ENCODE results near the gene TBCK.

Gene TBCK

GRCh38 chr4:106140601-106141000, 175.4 kb downstream of the TBCK start:
- TF ChIP-seq TAF1 (IDR thresholded peaks at IDR 0.05; ENCODE audit: borderline replicate concordance, insufficient read depth, low read length) (no peak), SIN3A (IDR thresholded peaks at IDR 0.05; ENCODE audit: borderline replicate concordance, insufficient read depth, low read length) (no peak)

GRCh38 chr4:106136777-106137331, 179.2 kb downstream of the TBCK start:
- TF ChIP-seq REST (IDR thresholded peaks at IDR 0.05; ENCODE audit: insufficient read depth in 1 of 2, low read depth in 2 of 2, low read length in 2 of 2), result no peak
- no peak for TF ChIP-seq TAF1 (IDR thresholded peaks at IDR 0.05; ENCODE audit: borderline replicate concordance, insufficient read depth, low read length)
- TF ChIP-seq FOXP2 (optimal IDR thresholded peaks at IDR 0.05; ENCODE audit: borderline replicate concordance, extremely low read depth, extremely low read length, insufficient read depth), result no peak
- no peak for TF ChIP-seq SIN3A (IDR thresholded peaks at IDR 0.05; ENCODE audit: borderline replicate concordance, insufficient read depth, low read length)
- no peak for TF ChIP-seq POLR2AphosphoS5 (IDR thresholded peaks at IDR 0.05; ENCODE audit: low read depth, low read length)

- no peak for TF ChIP-seq SIN3A (IDR thresholded peaks at IDR 0.05; ENCODE audit: borderline replicate concordance, insufficient read depth, low read length)
These were observed 184.0 kb downstream of the TBCK start for GRCh38 chr4:106132045-106132444.

GRCh38 chr4:106126062-106126461, 189.9 kb downstream of the TBCK start:
- TF ChIP-seq SIN3A (IDR thresholded peaks at IDR 0.05; ENCODE audit: borderline replicate concordance, insufficient read depth, low read length) (no peak), POLR2AphosphoS5 (IDR thresholded peaks at IDR 0.05; ENCODE audit: low read depth, low read length) (no peak), FOXP2 (optimal IDR thresholded peaks at IDR 0.05; ENCODE audit: borderline replicate concordance, extremely low read depth, extremely low read length, insufficient read depth) (no peak), REST (IDR thresholded peaks at IDR 0.05; ENCODE audit: insufficient read depth in 1 of 2, low read depth in 2 of 2, low read length in 2 of 2) (no peak), TAF1 (IDR thresholded peaks at IDR 0.05; ENCODE audit: borderline replicate concordance, insufficient read depth, low read length) (no peak)

- TF ChIP-seq SIN3A (IDR thresholded peaks at IDR 0.05; ENCODE audit: borderline replicate concordance, insufficient read depth, low read length) (no peak), POLR2AphosphoS5 (IDR thresholded peaks at IDR 0.05; ENCODE audit: low read depth, low read length) (no peak), FOXP2 (optimal IDR thresholded peaks at IDR 0.05; ENCODE audit: borderline replicate concordance, extremely low read depth, extremely low read length, insufficient read depth) (no peak), TAF1 (IDR thresholded peaks at IDR 0.05; ENCODE audit: borderline replicate concordance, insufficient read depth, low read length) (no peak), REST (IDR thresholded peaks at IDR 0.05; ENCODE audit: insufficient read depth in 1 of 2, low read depth in 2 of 2, low read length in 2 of 2) (no peak)
These were observed 200.0 kb downstream of the TBCK start for GRCh38 chr4:106116025-106116424.

GRCh38 chr4:106114270-106114669, 201.7 kb downstream of the TBCK start:
- TF ChIP-seq REST (IDR thresholded peaks at IDR 0.05; ENCODE audit: insufficient read depth in 1 of 2, low read depth in 2 of 2, low read length in 2 of 2), result no peak
- TF ChIP-seq POLR2AphosphoS5 (IDR thresholded peaks at IDR 0.05; ENCODE audit: low read depth, low read length), result no peak
- TF ChIP-seq SIN3A (IDR thresholded peaks at IDR 0.05; ENCODE audit: borderline replicate concordance, insufficient read depth, low read length), result no peak
- no peak for TF ChIP-seq TAF1 (IDR thresholded peaks at IDR 0.05; ENCODE audit: borderline replicate concordance, insufficient read depth, low read length)
- TF ChIP-seq FOXP2 (optimal IDR thresholded peaks at IDR 0.05; ENCODE audit: borderline replicate concordance, extremely low read depth, extremely low read length, insufficient read depth), result no peak
